Tibial nerve (tissue), 4 donors: ENCODE measurements around the gene CNOT10. TPM values are rescaled to one million over a fixed set of nuclear protein-coding genes. Genes with fewer than 3 reads are reported as not detected.

Source experiments
- DNase-seq, 2 donors: peaks; one replicate each; pipeline ENCODE4 v3.0.0-alpha.2; 2019; ENCODE audit warnings: low spot score in 2 of 2
- H3K27ac ChIP-seq, 4 donors: fragments of 200-600 bp; sonication (generic) in 3 of 4; one replicate each; pipeline ENCODE4 v1.5.1; 2017 to 2019; ENCODE audit warnings: mild to moderate bottlenecking in 1 of 4
- H3K27me3 ChIP-seq, 2 donors: fragments of 200-600 bp; sonication (generic) in 1 of 2; one replicate each; pipeline versions ENCODE4 v1.5.1 to v1.6.0; 2017 to 2019
- H3K36me3 ChIP-seq, 3 donors: fragments of 200-600 bp; sonication (generic); one replicate each; pipeline ENCODE4 v1.5.1; 2018 to 2019
- H3K4me1 ChIP-seq, 4 donors: fragments of 200-600 bp; sonication (generic) in 3 of 4; one replicate each; pipeline ENCODE4 v1.5.1; 2017 to 2019
- H3K4me3 ChIP-seq, 4 donors: fragments of 200-600 bp; sonication (generic) in 3 of 4; one replicate each; pipeline ENCODE4 v1.5.1; 2017 to 2019; ENCODE audit warnings: mild to moderate bottlenecking in 1 of 4, moderate library complexity in 1 of 4
- H3K9me3 ChIP-seq, 4 donors: fragments of 200-600 bp; sonication (generic) in 3 of 4; one replicate each; pipeline ENCODE4 v1.5.1; 2017 to 2019
- EP300 ChIP-seq, 2 donors: sonication (generic); formaldehyde crosslinking; IDR thresholded peaks; one replicate each; pipeline ENCODE4 v1.6.1; 2017; ENCODE audit warnings: antibody characterized with exemption in 2 of 2, mild to moderate bottlenecking in 1 of 2
- POLR2A ChIP-seq, 2 donors: fragments of 450-650 bp; IDR thresholded peaks; one replicate each; pipeline ENCODE4 v1.6.1; 2017; ENCODE audit warnings: antibody characterized with exemption in 2 of 2, mild to moderate bottlenecking in 2 of 2, moderate library complexity in 2 of 2
- WGBS, 2 donors: methylation state at CpG; one replicate each; pipeline ENCODE4 v1.1.5; 2018; 5-methylcytosine and 5-hydroxymethylcytosine counted together
- total RNA-seq, 4 donors: library from RNA; depleted of rRNA; stranded (reverse); fragments of >200 nt; gene quantifications; one replicate each; pipeline ENCODE4 v1.1.0, GENCODE V29; 2016
- TF ChIP-seq, protein P1 (sequence below), 5 experiments: fragments of 200-600 bp in 3 of 5; fragments of 450-650 bp in 2 of 5; sonication (generic) in 3 of 5; IDR thresholded peaks; one replicate each; pipeline ENCODE4 v1.5.1; 2016 to 2019; ENCODE audit warnings: antibody characterized with exemption in 5 of 5, mild to moderate bottlenecking in 3 of 5, moderate library complexity in 2 of 5

Gene CNOT10
- total RNA-seq, 4 donors from 2014 or later: 19.4 to 27.9 (median 22.0) TPM

DNA sequence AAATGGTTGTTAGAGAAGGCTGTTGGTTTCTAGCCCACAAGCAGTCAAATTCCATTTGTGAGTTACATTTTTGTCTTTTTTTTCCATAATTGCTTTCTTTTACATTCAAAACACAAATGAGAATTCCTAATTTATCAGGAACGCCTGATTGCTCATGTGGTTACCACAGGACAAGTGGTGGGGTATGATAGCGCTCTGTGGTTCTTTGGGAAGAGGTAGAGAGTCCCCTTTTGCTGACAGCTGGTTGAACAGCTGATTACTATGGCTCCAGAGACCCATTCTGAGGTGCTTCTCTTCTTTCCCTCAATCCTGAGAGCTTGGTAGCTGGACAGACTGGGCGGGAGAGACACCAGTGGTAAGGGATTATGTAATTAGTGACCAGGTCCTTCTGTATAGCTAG is 24.4 kb downstream of the CNOT10 start:
- no peak for DNase-seq
- Histone ChIP-seq H3K27ac (no peak overlapping the region), H3K4me1 (peaks cover 0 to 17% (median 2%) of the 10 kb centered on the region in 4 donors), H3K27me3 (no peaks in the 10 kb centered on the region), H3K4me3 (no peak overlapping the region), H3K36me3 (peaks cover 0 to 37% (median 4%) of the 10 kb centered on the region in 3 donors), H3K9me3 (no peaks in the 10 kb centered on the region)
- TF ChIP-seq, protein P1, sequence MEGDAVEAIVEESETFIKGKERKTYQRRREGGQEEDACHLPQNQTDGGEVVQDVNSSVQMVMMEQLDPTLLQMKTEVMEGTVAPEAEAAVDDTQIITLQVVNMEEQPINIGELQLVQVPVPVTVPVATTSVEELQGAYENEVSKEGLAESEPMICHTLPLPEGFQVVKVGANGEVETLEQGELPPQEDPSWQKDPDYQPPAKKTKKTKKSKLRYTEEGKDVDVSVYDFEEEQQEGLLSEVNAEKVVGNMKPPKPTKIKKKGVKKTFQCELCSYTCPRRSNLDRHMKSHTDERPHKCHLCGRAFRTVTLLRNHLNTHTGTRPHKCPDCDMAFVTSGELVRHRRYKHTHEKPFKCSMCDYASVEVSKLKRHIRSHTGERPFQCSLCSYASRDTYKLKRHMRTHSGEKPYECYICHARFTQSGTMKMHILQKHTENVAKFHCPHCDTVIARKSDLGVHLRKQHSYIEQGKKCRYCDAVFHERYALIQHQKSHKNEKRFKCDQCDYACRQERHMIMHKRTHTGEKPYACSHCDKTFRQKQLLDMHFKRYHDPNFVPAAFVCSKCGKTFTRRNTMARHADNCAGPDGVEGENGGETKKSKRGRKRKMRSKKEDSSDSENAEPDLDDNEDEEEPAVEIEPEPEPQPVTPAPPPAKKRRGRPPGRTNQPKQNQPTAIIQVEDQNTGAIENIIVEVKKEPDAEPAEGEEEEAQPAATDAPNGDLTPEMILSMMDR (IDR thresholded peaks at IDR 0.05): no peak
- TF ChIP-seq POLR2A (IDR thresholded peaks at IDR 0.05) (no peak), EP300 (IDR thresholded peaks at IDR 0.05) (no peak)
- 91 to 96% methylated on average over 3 of the region's 3 CpGs for WGBS, 2 donors

DNA sequence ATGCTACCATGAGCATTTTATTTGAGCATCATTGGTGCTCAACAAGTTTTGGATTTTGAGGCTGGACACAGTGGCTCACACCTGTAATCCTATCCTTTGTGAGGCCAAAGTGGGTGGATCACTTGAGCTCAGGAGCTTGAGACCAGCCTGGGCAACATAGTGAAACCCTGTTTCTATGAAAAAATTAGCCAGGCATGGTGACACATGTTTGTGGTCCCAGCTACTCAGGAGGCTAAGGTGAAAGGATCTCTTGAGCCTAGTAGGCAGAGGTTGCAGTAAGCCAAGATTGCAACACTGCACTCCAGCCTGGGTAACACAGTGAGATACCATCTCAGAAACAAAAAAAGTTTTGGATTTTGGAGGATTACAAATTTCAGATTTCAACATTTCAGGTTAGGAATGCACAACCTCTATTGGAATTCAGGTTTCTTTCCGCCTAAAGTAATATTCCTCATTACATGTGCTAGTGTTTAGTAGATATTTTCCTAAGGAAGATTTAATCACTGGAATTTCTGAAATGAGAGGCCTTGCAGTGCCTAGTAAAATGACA is 27.6 kb downstream of the CNOT10 start:
- Histone ChIP-seq H3K27ac (no peak overlapping the region), H3K4me1 (no peaks in the 10 kb centered on the region), H3K27me3 (no peaks in the 10 kb centered on the region), H3K4me3 (no peak overlapping the region), H3K36me3 (peaks cover 0 to 56% (median 4%) of the 10 kb centered on the region in 3 donors), H3K9me3 (no peaks in the 10 kb centered on the region)
- DNase-seq: no peak
- TF ChIP-seq, protein P1 (IDR thresholded peaks at IDR 0.05): no peak
- TF ChIP-seq EP300 (IDR thresholded peaks at IDR 0.05) (no peak), POLR2A (IDR thresholded peaks at IDR 0.05) (no peak)
- WGBS, 2 donors: 97% methylated on average over 1 of the region's 1 CpG

DNA sequence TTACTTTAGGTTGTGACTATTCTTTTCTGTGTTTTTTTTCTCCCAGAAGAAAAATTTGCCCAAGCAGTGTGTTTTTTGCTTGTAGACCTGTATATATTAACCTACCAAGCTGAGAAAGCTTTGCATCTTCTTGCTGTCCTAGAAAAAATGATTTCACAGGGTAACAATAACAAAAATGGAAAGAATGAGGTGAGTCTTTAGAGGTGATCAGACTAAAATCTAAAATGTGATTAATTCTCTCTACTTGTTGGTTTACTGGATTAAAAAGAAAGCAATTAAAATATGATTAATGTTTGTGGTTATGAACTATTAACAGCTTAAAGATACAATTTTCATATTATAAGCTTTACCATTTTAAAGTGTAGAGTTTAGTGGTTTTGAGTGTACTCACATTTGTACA is 28.2 kb downstream of the CNOT10 start:
- no peaks in the 10 kb centered on the region for H3K9me3 ChIP-seq
- no peak for DNase-seq
- no peaks in the 10 kb centered on the region for H3K4me1 ChIP-seq
- no peak overlapping the region for H3K4me3 ChIP-seq
- H3K36me3 ChIP-seq: peaks cover 0 to 61% (median 4%) of the 10 kb centered on the region in 3 donors
- H3K27me3 ChIP-seq: no peaks in the 10 kb centered on the region
- no peak overlapping the region for H3K27ac ChIP-seq
- TF ChIP-seq EP300 (IDR thresholded peaks at IDR 0.05) (no peak), POLR2A (IDR thresholded peaks at IDR 0.05) (no peak)
- TF ChIP-seq, protein P1 (IDR thresholded peaks at IDR 0.05): no peak

DNA sequence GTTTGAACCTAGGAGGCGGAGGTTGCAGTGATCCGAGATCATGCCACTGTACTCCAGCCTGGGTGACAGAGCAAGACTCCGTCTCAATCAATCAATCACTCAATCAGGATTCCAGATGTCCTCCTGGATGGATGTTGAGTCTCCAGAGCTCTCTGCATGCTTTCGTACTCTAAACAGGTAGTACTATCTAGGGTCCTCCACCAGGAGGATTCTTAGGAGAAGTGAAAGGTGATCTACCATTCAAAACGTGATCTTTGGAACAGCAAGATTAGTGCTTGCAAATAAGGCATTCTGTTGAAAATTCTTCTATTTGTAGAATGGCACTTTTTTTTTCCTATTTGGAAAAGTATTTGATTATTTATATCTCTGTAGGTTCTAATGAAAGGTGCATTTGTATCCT is 34.3 kb downstream of the CNOT10 start:
- TF ChIP-seq POLR2A (IDR thresholded peaks at IDR 0.05): no peak
- TF ChIP-seq, protein P1 (IDR thresholded peaks at IDR 0.05): no peak
- no peak for TF ChIP-seq EP300 (IDR thresholded peaks at IDR 0.05)
- DNase-seq: no peak
- H3K27me3 ChIP-seq: no peaks in the 10 kb centered on the region
- 88% methylated on average over 5 of the region's 5 CpGs for WGBS, 2 donors
- H3K27ac ChIP-seq: no peak overlapping the region
- H3K36me3 ChIP-seq: peaks cover 0 to 72% (median 0%) of the 10 kb centered on the region in 3 donors
- no peak overlapping the region for H3K4me3 ChIP-seq
- H3K4me1 ChIP-seq: no peaks in the 10 kb centered on the region
- no peaks in the 10 kb centered on the region for H3K9me3 ChIP-seq

DNA sequence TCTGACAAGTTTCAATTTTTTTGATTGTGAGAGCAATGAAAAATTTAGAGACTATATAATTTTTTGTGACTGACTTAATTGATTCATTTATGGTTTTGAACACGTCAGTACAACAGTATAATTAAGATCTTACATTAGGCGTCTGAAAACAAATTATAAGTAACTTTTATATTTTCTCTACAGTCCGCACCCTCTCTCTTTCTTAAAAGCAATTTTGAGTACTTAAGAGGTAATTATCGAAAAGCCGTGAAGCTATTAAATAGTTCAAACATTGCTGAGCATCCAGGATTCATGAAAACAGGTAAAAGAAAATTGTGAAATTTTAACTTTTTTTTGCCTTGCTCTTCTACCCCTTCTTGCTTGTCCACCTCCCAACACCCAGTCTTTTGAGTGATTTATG is 34.9 kb downstream of the CNOT10 start:
- H3K4me3 ChIP-seq: no peak overlapping the region
- no peak for DNase-seq
- WGBS, 2 donors: 93 to 96% methylated on average over 5 of the region's 5 CpGs
- no peaks in the 10 kb centered on the region for H3K27me3 ChIP-seq
- TF ChIP-seq, protein P1 (IDR thresholded peaks at IDR 0.05): no peak
- TF ChIP-seq EP300 (IDR thresholded peaks at IDR 0.05) (no peak), POLR2A (IDR thresholded peaks at IDR 0.05) (no peak)
- peaks cover 0 to 78% (median 0%) of the 10 kb centered on the region in 3 donors for H3K36me3 ChIP-seq
- no peaks in the 10 kb centered on the region for H3K4me1 ChIP-seq
- H3K27ac ChIP-seq: no peak overlapping the region
- no peaks in the 10 kb centered on the region for H3K9me3 ChIP-seq
